A549 (cell line): ENCODE results near the gene TMEM179.

ENCODE experiments used
- CHD2 ChIP-seq: fragments of 150-350 bp; IDR thresholded peaks from 2 replicates; pipeline ENCODE4 v1.6.1; 2014; ENCODE audit warnings: low read length; ENCODE audit not compliant: partially characterized antibody
- EP300 ChIP-seq, 2 experiments: fragments of >200 bp; sonication (Bioruptor Twin); formaldehyde crosslinking; IDR thresholded peaks; 2 replicates in 1 of 2; 3 replicates in 1 of 2; pipeline ENCODE4 v1.6.1; 2016 to 2017
- ESRRA ChIP-seq: fragments of 150-350 bp; IDR thresholded peaks from 2 replicates; pipeline ENCODE4 v1.6.1; 2014; ENCODE audit warnings: mild to moderate bottlenecking, low read length, borderline replicate concordance
- HEYL ChIP-seq: fragments of 250-450 bp; sonication (Bioruptor Pico); IDR thresholded peaks from 2 replicates; pipeline ENCODE4 v1.8.0; 2021; ENCODE audit warnings: mild to moderate bottlenecking, moderate library complexity
- POLR2A ChIP-seq: IDR thresholded peaks from 2 replicates; pipeline ENCODE4 v1.6.1; 2012; ENCODE audit warnings: mild to moderate bottlenecking, low read length
- TF ChIP-seq, protein P1 (sequence below): fragments of >200 bp; sonication (Bioruptor Twin); formaldehyde crosslinking; IDR thresholded peaks from 3 replicates; pipeline ENCODE4 v1.5.1; 2016
- TF ChIP-seq, protein P2 (sequence below): IDR thresholded peaks from 2 replicates; pipeline ENCODE4 v1.6.1; 2012

GRCh38 chr14:104574536-104574935 is 30.0 kb downstream of the TMEM179 start:
- TF ChIP-seq, protein P1, sequence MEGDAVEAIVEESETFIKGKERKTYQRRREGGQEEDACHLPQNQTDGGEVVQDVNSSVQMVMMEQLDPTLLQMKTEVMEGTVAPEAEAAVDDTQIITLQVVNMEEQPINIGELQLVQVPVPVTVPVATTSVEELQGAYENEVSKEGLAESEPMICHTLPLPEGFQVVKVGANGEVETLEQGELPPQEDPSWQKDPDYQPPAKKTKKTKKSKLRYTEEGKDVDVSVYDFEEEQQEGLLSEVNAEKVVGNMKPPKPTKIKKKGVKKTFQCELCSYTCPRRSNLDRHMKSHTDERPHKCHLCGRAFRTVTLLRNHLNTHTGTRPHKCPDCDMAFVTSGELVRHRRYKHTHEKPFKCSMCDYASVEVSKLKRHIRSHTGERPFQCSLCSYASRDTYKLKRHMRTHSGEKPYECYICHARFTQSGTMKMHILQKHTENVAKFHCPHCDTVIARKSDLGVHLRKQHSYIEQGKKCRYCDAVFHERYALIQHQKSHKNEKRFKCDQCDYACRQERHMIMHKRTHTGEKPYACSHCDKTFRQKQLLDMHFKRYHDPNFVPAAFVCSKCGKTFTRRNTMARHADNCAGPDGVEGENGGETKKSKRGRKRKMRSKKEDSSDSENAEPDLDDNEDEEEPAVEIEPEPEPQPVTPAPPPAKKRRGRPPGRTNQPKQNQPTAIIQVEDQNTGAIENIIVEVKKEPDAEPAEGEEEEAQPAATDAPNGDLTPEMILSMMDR = no peak
- no peak for TF ChIP-seq ESRRA
- no peak for TF ChIP-seq HEYL (CRISPR knock-in tag)
- no peak for TF ChIP-seq POLR2A
- TF ChIP-seq, protein P2, sequence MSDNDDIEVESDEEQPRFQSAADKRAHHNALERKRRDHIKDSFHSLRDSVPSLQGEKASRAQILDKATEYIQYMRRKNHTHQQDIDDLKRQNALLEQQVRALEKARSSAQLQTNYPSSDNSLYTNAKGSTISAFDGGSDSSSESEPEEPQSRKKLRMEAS = no peak
- TF ChIP-seq EP300 (IDR thresholded peaks at IDR 0.05) = no peak
- no peak for TF ChIP-seq CHD2
